Posterior vena cava (tissue), 2 donors: Measurements from ENCODE around the gene PPARA. TPM values are rescaled to one million over a fixed set of nuclear protein-coding genes. Genes with fewer than 3 reads are reported as not detected.

Experiments used
- DNase-seq: peaks from one replicate; pipeline ENCODE4 v3.0.0-alpha.2; 2020; ENCODE audit warnings: low spot score
- intact Hi-C, 2 donors: fragments of 100-400 bp; cut with DNase I; formaldehyde crosslinking; loops; one replicate each; pipeline versions ENCODE4 v1.14.1 to v1.14.2; 2022 to 2023
- total RNA-seq, 2 donors: library from RNA; stranded (reverse); fragmentation: NEBNext Ultra II Directional; extraction: Animal tissue kit (Norgen Biotek cat#: 25700); gene quantifications; one replicate each; pipeline ENCODE4 v1.2.1, GENCODE V29; 2021
- donor health status: DM: yes; HTN: yes; CAD: no.
- donor health status: DM: yes; HTN: yes; CAD: no.

Gene PPARA
- total RNA-seq, 2 donors from 2014 or later = 22.8 to 27.7 TPM

- intact Hi-C loops = no loop called here
- DNase-seq = no peak
Measured at GRCh38 chr22:46292732-46293131, 142.4 kb downstream of the PPARA start.

Other genes starting within 250 kb of the PPARA start
- gene WNT7B, start 173.4 kb upstream of the PPARA start, total RNA-seq = not detected
- 1 to 10 TPM; 3.9 to 4.4 TPM for gene CDPF1, start 99.8 kb downstream of the PPARA start, total RNA-seq
- under 1 TPM; 0.05 to 0.09 TPM for gene PKDREJ, start 112.8 kb downstream of the PPARA start, total RNA-seq
- 10 to 100 TPM; 15.4 to 23.8 TPM for gene TTC38, start 117.5 kb downstream of the PPARA start, total RNA-seq
- gene GTSE1, start 146.3 kb downstream of the PPARA start, total RNA-seq = under 1 TPM; 0.19 to 0.48 TPM
- gene TRMU, start 185.2 kb downstream of the PPARA start, total RNA-seq = 10 to 100 TPM; 21.2 to 27.2 TPM